Motor neuron (in vitro differentiated cells): ENCODE results near the gene GGT6. TPM values are rescaled to one million over a fixed set of nuclear protein-coding genes. Genes with fewer than 3 reads are reported as not detected.
A peak's percentile ranks its signal among the peaks of the same experiment; 100 is the strongest.

Experiments
- ATAC-seq, 8 experiments: fragments of 200-7000 bp; cut with Tn5 transposase; replicated peaks in 6 of 8; 2 replicates each; pipeline ENCODE4 v1.8.0; 2021; ENCODE audit warnings: mild to moderate bottlenecking in 8 of 8, moderate library complexity in 8 of 8
- H3K27ac ChIP-seq, 2 donors: fragments of 250-450 bp; sonication (Bioruptor Pico); 2 replicates each; pipeline ENCODE4 v1.9.0; 2021; ENCODE audit warnings: antibody characterized with exemption in 2 of 2, mild to moderate bottlenecking in 2 of 2, moderate library complexity in 1 of 2
- H3K4me1 ChIP-seq, 2 donors: fragments of 250-450 bp; sonication (Bioruptor Pico); replicated peaks in 1 of 2; 2 replicates each; pipeline ENCODE4 v1.6.1; 2021; ENCODE audit warnings: antibody characterized with exemption in 2 of 2, mild to moderate bottlenecking in 2 of 2, moderate library complexity in 1 of 2
- H3K4me3 ChIP-seq, 5 donors: fragments of 250-450 bp; sonication (Bioruptor Pico); 2 replicates each; pipeline ENCODE4 v1.9.0; 2021; ENCODE audit warnings: antibody characterized with exemption in 5 of 5, mild to moderate bottlenecking in 5 of 5, moderate library complexity in 4 of 5
- WGBS, 10 experiments: fragments of 450-650 bp; shearing (Covaris generic); methylation state at CpG; one replicate each; pipeline ENCODE4 v1.0.0; 2022; 5-methylcytosine and 5-hydroxymethylcytosine counted together
- in situ Hi-C, 9 experiments: fragments of 400-800 bp; cut with MboI; loops; one replicate each; pipeline ENCODE4 v1.15.0; 2021; ENCODE audit warnings: low sequenced_read_pairs in 9 of 9, low pct_unique_long_range_greater_than_20kb in 2 of 9; ENCODE audit not compliant: unreplicated experiment in 9 of 9
- total RNA-seq, 8 experiments: library from RNA; unstranded; fragments of 300-600 nt; gene quantifications; 2 replicates each; pipeline versions ENCODE4 v1.2.3 to v1.2.4, GENCODE V29; 2022

The GGT6 gene
- total RNA-seq, 8 experiments from 2014 or later = 0.13 to 1.00 (median 0.20) TPM; not detected in 1

DNA sequence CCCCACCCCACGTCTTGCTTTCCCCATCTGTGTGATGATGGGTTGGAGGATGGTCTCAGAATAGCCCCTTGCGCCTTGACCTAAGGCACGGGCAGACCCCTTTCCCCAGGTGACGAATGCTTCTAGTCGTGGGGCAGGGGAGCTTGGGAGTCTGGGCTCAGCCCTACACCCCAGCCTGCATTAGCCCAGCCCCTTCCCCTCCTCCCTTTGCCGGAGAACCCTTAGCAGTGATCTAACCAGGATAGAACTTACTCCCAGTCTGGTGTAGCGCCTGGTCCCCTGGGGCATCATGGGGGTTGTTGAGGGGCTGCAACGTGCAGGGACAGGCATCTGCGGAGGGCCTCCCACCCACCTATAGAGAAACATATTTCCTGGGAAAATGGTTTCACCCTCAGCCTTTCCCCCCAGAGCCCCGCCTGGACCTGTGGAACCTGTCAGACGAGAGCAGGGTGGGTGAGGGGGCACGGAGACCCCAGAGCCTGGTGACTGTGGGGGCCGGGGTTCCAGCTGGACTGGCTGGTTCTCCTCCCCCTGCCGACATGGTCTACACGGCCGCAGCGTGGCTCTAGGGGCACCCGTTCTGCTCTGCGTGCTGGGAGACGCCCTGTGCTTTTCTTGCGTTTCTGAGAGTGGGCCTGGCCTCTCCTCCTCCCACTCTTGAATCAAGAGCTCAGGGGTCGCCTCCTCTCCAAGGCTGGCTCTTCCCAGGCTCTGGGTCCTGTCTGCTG, 28.7 kb upstream of the GGT6 start:
- H3K4me1 ChIP-seq = peaks cover 0 to 22% of the 10 kb centered on the region in 2 donors
- H3K4me3 ChIP-seq = no peak overlapping the region
- ATAC-seq = no peak
- no peak overlapping the region for H3K27ac ChIP-seq
- WGBS, 10 experiments = 20 to 100% (median 87%) methylated on average over 1 to 5 of the region's 22 CpGs; no CpG with 5 or more reads in 5 of the 10 experiments
- in situ Hi-C loops = no loop called here

DNA sequence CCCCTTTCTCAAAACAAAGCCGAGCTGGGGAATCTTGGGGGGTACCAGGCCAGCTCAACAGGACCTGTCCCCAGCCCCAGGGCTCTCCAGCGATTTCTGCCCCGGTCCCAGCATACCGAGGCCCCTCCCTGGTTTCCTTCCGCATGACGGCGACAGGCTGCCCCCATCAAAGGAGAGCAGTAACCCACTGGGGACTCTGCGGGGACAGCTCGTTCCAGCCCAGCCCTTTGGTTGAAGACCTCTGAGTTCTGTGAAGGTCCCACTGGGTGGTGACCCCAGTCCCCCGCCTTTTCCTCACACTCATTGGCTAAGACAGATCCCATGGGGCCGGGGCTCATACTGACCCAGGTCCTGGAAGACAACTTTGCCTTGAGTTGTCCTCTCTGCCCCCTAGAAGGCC, 28.0 kb upstream of the GGT6 start:
- H3K4me1 ChIP-seq = peaks cover 3 to 27% of the 10 kb centered on the region in 2 donors
- no peak overlapping the region for H3K27ac ChIP-seq
- 60 to 83% methylated on average over 1 to 4 of the region's 11 CpGs; no CpG with 5 or more reads in 8 of the 10 experiments for WGBS, 10 experiments
- in situ Hi-C loops = no loop called here
- no peak overlapping the region for H3K4me3 ChIP-seq
- no peak for ATAC-seq

DNA sequence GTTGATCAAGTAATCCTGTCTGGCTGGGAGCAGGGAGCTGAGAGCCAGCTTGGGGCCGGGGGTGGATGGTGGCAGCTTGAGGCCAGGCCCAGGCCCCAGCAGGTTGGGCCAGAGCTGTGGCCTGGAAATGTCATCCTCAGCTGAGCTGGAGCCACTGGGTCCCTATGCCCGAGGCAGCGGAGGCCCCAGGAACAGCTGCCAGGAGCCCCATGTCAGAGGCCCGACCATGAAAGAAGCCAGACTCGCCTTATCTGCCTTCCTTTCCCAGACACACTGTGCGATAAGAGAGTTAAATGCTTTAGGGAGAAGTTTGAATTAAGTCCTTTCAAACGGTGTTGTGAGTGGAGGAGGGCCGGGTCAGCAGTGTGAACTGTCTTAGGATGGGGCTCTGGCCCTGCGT, 27.4 kb upstream of the GGT6 start:
- ATAC-seq = no peak
- Histone ChIP-seq H3K4me3 (no peak overlapping the region), H3K27ac (no peak overlapping the region), H3K4me1 (peaks cover 9 to 27% of the 10 kb centered on the region in 2 donors)
- 56 to 100% (median 73%) methylated on average over 1 to 6 of the region's 9 CpGs; no CpG with 5 or more reads in 5 of the 10 experiments for WGBS, 10 experiments
- in situ Hi-C loops = no loop called here

DNA sequence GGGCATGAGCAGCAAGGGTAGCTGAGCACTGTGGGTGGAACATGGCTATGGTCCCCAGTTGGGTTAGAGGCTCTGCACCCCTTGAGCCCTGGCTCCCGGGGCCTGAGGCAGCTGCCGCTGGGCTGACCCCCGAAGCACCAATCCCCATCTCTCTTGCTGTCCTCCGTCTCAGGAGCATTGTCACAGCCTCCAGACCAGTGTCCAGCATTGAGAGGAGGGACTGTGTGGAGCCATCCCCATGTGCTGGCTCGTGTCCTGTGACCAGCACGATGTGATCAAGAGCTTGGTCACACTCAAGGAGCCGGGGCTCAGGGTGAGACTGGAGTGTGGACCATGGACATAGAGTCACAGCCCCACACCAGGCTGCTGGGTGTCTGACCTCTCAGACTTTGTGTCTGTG, 26.8 kb upstream of the GGT6 start:
- 0 to 100% (median 70%) methylated on average over 1 to 3 of the region's 7 CpGs; no CpG with 5 or more reads in 6 of the 10 experiments for WGBS, 10 experiments
- ATAC-seq = no peak
- in situ Hi-C loops = no loop called here
- no peak overlapping the region for H3K27ac ChIP-seq
- H3K4me3 ChIP-seq = no peak overlapping the region
- peaks cover 15 to 33% of the 10 kb centered on the region in 2 donors for H3K4me1 ChIP-seq

DNA sequence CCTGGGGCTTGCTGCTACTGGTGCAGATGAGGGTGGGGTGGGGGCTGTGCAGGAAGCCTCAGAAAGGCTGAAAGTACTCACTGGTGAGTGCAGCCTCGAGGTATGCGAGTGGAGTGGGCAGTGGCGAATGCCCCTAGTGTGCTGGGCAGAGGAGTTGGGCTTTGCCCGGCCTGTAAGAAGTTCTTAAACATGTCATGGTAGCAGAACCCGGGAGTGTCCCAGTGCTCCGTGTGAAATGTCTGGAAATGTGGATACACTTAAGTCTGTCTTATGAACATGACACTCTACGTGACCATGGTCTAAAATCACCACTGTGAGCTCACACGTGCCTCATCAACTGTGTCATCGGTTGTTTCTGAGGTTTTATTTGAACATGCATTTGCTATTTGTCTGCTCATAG, 25.7 kb upstream of the GGT6 start:
- H3K4me3 ChIP-seq = no peak overlapping the region
- in situ Hi-C loops = no loop called here
- ATAC-seq = peak in 1 of 8 experiments; percentile 1
- no peak overlapping the region for H3K27ac ChIP-seq
- peaks cover 18 to 28% of the 10 kb centered on the region in 2 donors for H3K4me1 ChIP-seq
- 38 to 100% (median 81%) methylated on average over 1 to 6 of the region's 9 CpGs; no CpG with 5 or more reads in 3 of the 10 experiments for WGBS, 10 experiments

DNA sequence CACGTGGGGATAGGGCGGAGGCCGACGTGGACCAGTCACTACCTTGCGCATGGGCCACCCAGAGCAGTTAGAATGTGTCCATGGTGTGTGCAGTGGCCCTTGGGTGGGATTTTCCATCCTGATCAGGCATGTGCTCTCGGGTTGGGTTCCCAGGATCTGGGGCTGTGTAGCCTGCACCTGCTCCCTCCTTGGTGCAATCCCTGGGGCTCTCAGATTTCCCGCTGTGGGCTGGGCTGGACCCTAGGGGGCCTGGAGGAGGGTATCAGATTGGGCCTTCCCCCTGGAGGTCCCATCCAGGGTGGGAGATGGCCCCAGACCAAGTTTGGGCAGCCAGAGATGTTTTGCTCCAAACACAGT, 25.2 kb upstream of the GGT6 start:
- 17 to 80% methylated on average over 1 of the region's 7 CpGs; no CpG with 5 or more reads in 8 of the 10 experiments for WGBS, 10 experiments
- peak overlapping the region in 1 of 5 donors; percentile 38 for H3K4me3 ChIP-seq
- H3K4me1 ChIP-seq = peaks cover 18 to 28% of the 10 kb centered on the region in 2 donors
- ATAC-seq = no peak
- H3K27ac ChIP-seq = no peak overlapping the region
- in situ Hi-C loops = no loop called here

DNA sequence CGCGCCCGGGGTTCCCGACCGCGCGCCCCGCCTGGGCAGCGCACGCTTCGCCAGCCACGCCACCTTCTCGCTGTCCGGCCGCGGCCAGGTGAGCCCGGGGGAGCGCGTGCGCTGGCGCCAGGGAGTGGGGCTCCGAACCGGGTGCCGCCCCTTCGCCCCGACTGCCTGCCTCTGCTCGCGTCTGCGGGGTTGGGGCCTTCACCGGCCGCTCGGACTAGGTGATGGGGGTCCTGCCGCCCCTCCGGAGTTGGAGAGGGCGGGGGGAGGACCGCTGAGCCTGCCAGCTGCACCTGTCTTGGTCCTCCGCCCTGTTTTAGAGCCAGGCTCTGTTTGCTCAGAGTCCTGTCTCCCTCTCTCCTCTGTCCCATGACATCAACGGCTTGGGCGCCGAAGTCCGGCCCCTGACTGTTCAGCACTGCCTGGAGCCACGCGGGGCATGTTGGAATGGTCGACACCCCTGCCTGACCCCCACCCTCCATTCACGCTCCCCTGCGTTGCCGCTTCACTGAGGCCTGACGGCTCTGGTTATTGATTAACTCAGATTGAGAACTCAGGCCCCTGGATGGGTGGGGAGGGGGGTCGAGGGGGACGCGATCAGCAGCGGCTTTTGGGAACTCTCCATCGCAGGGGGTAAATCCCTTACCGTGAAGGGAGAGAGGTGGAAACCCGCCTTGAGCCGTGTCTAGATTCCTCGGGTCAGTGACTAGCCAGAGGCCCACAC, 24.7 kb upstream of the GGT6 start:
- WGBS, 10 experiments = 13% methylated on average over 6 of the region's 57 CpGs; no CpG with 5 or more reads in 9 of the 10 experiments
- Histone ChIP-seq H3K27ac (no peak overlapping the region), H3K4me3 (peak overlapping the region; percentile 35 to 52 (median 38)), H3K4me1 (peaks cover 18 to 28% of the 10 kb centered on the region in 2 donors)
- in situ Hi-C loops = no loop called here
- peak in 4 of 8 experiments; percentile 5 to 11 (median 6) for ATAC-seq

DNA sequence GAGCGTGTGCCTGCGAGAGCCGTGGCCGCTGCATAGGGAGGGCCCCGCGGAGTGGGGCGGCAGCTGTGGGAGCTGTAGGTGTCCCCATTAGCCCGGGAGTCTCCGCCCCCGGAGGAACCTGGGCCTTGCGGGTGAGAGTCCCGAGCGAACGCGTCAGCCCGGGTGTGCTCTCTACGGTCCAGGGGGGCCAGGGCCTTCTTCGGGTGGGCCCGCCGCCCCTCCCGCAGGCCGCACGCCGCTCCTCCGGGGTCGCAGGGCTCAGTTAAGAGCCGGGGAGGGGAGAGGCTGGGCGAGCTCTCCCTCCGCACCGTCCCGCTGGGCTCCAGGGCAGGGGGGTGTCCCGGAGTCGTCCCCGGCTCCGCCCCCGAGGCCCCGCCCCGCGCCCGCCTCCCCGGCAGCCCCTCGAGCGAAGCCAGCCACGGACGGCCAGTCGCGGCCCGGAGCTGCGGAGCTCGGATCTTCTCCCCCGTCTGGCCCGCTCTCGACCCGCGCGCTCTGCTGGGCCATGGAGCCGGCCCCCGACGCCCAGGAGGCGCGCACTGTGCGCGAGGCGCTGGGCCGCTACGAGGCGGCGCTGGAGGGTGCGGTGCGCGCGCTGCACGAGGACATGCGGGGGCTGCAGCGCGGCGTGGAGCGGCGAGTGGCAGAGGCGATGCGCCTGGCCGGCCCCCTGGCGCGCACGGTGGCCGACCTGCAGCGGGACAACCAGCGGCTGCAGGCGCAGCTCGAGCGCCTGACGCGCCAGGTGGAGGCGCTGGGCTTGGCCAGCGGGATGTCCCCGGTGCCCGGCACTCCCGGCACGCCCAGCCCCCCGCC, 23.9 kb upstream of the GGT6 start, which contains the start of gene SMTNL2:
Gene SMTNL2 (plus strand): TSS at position 429 of the 816 bp plus-strand sequence. CDS start 77 bp downstream, at position 506.
- no peak within 1 kb of the TSS for H3K27ac ChIP-seq
- in situ Hi-C loops = no loop called here
- peaks cover 18 to 28% of the 10 kb centered on the region in 2 donors for H3K4me1 ChIP-seq
- peak; percentile 55 to 83 (median 78) for ATAC-seq
- H3K4me3 ChIP-seq = peak within 1 kb of the TSS; percentile 35 to 52 (median 38)
- 0% methylated on average over 1 to 2 of the region's 100 CpGs; no CpG with 5 or more reads in 8 of the 10 experiments for WGBS, 10 experiments

DNA sequence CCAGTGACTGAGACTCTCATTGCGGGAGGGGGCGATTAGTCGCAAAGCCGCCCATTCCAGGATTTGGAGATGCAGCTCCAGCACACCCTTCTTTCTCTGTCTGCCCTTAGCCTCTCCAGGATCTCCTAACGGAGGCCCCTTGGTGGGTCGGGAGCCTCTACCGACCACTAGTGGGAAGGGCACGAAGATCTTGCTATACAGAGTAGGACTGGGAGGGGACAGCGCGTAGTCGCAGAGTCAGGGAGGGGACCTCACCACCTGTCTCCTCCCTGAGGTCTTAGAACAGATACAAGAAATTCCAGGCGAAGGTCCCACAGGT, 23.4 kb upstream of the GGT6 start:
- in situ Hi-C loops = no loop called here
- Histone ChIP-seq H3K4me1 (peaks cover 18 to 28% of the 10 kb centered on the region in 2 donors), H3K4me3 (peak overlapping the region; percentile 35 to 52 (median 38)), H3K27ac (no peak overlapping the region)
- WGBS, 10 experiments = 18 to 55% (median 50%) methylated on average over 1 to 4 of the region's 12 CpGs; no CpG with 5 or more reads in 5 of the 10 experiments
- ATAC-seq = peak; percentile 49 to 83 (median 78)

DNA sequence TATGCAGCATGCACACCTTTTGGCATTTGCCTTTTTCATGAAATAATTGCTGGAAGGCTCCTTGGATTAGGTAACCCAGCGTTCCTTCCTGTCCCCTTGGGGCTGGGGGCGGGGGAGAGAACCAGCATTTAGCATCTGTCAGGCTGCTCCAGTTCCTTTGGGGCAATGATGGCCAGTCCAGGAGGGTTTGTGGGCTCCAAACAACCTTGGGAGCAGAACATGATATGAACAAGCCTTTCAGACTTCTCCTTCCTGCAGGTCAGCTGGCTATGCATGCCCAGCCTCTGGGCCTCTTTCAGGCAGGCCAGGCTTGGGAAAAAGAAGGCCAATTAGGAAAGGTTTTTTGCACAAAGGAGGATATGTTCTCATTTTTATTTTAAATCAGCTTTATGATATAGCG, 22.8 kb upstream of the GGT6 start:
- Histone ChIP-seq H3K27ac (no peak overlapping the region), H3K4me3 (no peak overlapping the region), H3K4me1 (peaks cover 18 to 28% of the 10 kb centered on the region in 2 donors)
- in situ Hi-C loops = no loop called here
- no peak for ATAC-seq
- WGBS, 10 experiments = 0 to 94% (median 50%) methylated on average over 1 to 3 of the region's 3 CpGs; no CpG with 5 or more reads in 4 of the 10 experiments

DNA sequence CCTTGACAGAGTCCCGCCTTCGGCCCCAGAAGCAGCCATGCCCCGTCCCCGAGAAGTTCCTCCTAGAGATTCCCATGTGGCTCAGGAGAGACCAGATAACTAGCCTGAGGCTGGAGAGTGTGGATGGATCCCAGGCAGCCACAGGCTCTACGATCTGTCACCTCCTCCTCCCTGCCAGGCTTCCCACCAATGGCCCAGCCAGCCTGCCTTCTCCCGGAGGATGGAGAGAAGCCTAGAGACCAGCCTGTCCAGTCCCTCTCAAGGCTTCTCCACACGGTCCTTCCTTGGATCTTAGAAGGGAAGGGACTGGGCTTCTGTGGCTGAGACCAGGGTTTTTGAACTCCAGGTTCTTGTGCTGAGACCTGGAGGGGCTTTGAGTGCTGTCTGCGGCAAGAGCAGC, 22.3 kb upstream of the GGT6 start:
- Histone ChIP-seq H3K4me3 (no peak overlapping the region), H3K4me1 (peaks cover 18 to 29% of the 10 kb centered on the region in 2 donors), H3K27ac (no peak overlapping the region)
- no peak for ATAC-seq
- in situ Hi-C loops = no loop called here
- WGBS, 10 experiments = 0 to 83% (median 17%) methylated on average over 1 to 2 of the region's 8 CpGs; no CpG with 5 or more reads in 7 of the 10 experiments

DNA sequence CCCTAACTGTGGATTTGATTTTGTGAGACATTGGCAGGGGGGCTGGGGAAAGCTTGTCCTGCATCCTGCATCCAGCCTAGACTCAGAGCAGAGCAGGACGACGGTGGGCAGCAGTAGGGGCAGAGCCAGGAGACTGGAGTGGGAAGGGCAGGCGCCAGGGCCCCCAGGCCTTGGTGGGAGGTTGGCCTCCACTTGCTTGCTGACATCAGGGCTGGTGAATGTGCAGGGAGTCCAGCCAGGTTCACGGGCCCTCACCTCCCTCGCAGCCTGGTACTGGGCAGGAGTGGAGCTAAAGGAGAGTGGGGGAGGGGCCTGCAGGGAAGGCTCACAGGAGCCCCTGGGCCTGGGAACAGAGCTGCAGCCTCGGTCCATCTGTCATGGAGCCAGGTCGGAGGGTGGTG, 21.7 kb upstream of the GGT6 start:
- H3K4me3 ChIP-seq = no peak overlapping the region
- in situ Hi-C loops = no loop called here
- 23 to 67% (median 38%) methylated on average over 2 to 4 of the region's 7 CpGs; no CpG with 5 or more reads in 7 of the 10 experiments for WGBS, 10 experiments
- ATAC-seq = no peak
- no peak overlapping the region for H3K27ac ChIP-seq
- peaks cover 21 to 35% of the 10 kb centered on the region in 2 donors for H3K4me1 ChIP-seq
